Measurements from ENCODE around the gene GNMT.

Gene GNMT

GRCh38 chr6:43009124-43009523 lies 48.6 kb downstream of the GNMT start:
- Histone ChIP-seq H3K36me3 (ENCODE audit: control insufficient read depth, insufficient read depth, low read length) (peaks cover 24% of the 10 kb centered on the region), H3K27me3 (ENCODE audit: control insufficient read depth, insufficient read depth, low read length, poor library complexity, severe bottlenecking) (no peaks in the 10 kb centered on the region), H3K9me3 (ENCODE audit: control insufficient read depth, low read length) (no peaks in the 10 kb centered on the region), H3K4me1 (ENCODE audit: control insufficient read depth, insufficient read depth, low read length) (peaks cover 9% of the 10 kb centered on the region), H3K27ac (ENCODE audit: insufficient read depth, low read depth, low read length, poor library complexity, severe bottlenecking) (no peak overlapping the region), H3K4me3 (ENCODE audit: insufficient read depth, low read depth, low read length) (no peak overlapping the region)
- 81 to 91% methylated on average over 6 of the region's 6 CpGs for WGBS, 2 experiments

GRCh38 chr6:43011207-43011606 lies 50.7 kb downstream of the GNMT start:
- Histone ChIP-seq H3K27ac (ENCODE audit: insufficient read depth, low read depth, low read length, poor library complexity, severe bottlenecking) (no peak overlapping the region), H3K36me3 (ENCODE audit: control insufficient read depth, insufficient read depth, low read length) (peaks cover 24% of the 10 kb centered on the region), H3K4me3 (ENCODE audit: insufficient read depth, low read depth, low read length) (no peak overlapping the region), H3K27me3 (ENCODE audit: control insufficient read depth, insufficient read depth, low read length, poor library complexity, severe bottlenecking) (no peaks in the 10 kb centered on the region), H3K4me1 (ENCODE audit: control insufficient read depth, insufficient read depth, low read length) (peaks cover 14% of the 10 kb centered on the region), H3K9me3 (ENCODE audit: control insufficient read depth, low read length) (no peaks in the 10 kb centered on the region)
- 87% methylated on average over 6 of the region's 6 CpGs for WGBS, 2 experiments

GRCh38 chr6:43012364-43012763 lies 51.8 kb downstream of the GNMT start:
- WGBS, 2 experiments, result 91 to 94% methylated on average over 6 of the region's 6 CpGs
- Histone ChIP-seq H3K36me3 (ENCODE audit: control insufficient read depth, insufficient read depth, low read length) (peaks cover 19% of the 10 kb centered on the region), H3K27ac (ENCODE audit: insufficient read depth, low read depth, low read length, poor library complexity, severe bottlenecking) (no peak overlapping the region), H3K4me3 (ENCODE audit: insufficient read depth, low read depth, low read length) (peak overlapping the region; percentile 85), H3K27me3 (ENCODE audit: control insufficient read depth, insufficient read depth, low read length, poor library complexity, severe bottlenecking) (no peaks in the 10 kb centered on the region), H3K9me3 (ENCODE audit: control insufficient read depth, low read length) (no peaks in the 10 kb centered on the region), H3K4me1 (ENCODE audit: control insufficient read depth, insufficient read depth, low read length) (peaks cover 14% of the 10 kb centered on the region)

- WGBS, 2 experiments, result 9% methylated on average over 25 of the region's 25 CpGs
- no peaks in the 10 kb centered on the region for H3K27me3 ChIP-seq (ENCODE audit: control insufficient read depth, insufficient read depth, low read length, poor library complexity, severe bottlenecking)
- peaks cover 20% of the 10 kb centered on the region for H3K36me3 ChIP-seq (ENCODE audit: control insufficient read depth, insufficient read depth, low read length)
- peak overlapping the region; percentile 85 for H3K4me3 ChIP-seq (ENCODE audit: insufficient read depth, low read depth, low read length)
- peaks cover 14% of the 10 kb centered on the region for H3K4me1 ChIP-seq (ENCODE audit: control insufficient read depth, insufficient read depth, low read length)
- peak overlapping the region; percentile 42 for H3K27ac ChIP-seq (ENCODE audit: insufficient read depth, low read depth, low read length, poor library complexity, severe bottlenecking)
- no peaks in the 10 kb centered on the region for H3K9me3 ChIP-seq (ENCODE audit: control insufficient read depth, low read length)
Measured at GRCh38 chr6:43013097-43013842, 52.7 kb downstream of the GNMT start.
